Posterior cingulate gyrus (tissue), 11 donors: Measurements from ENCODE around the gene ZC3HAV1.
"Not testable (repeated sequence)": the region's sequence is repeated elsewhere in the genome, so short reads cannot be mapped to it uniquely, and the experiment has no call there.

ENCODE experiments used
- DNase-seq, 10 donors: peaks; one replicate each; pipeline versions ENCODE4 v3.0.0 to v3.0.0-alpha.2; 2020 to 2021; ENCODE audit warnings: mixed read lengths in 3 of 10
- intact Hi-C: fragments of 100-400 bp; cut with DNase I; formaldehyde crosslinking; loops from one replicate; pipeline ENCODE4 v1.15.1; 2023

Gene ZC3HAV1

GRCh38 chr7:139033346-139034114 lies 76.0 kb downstream of the ZC3HAV1 start:
- no peak for DNase-seq
- intact Hi-C loops = no loop called here

GRCh38 chr7:139032473-139032872 lies 77.0 kb downstream of the ZC3HAV1 start:
- intact Hi-C loops = no loop called here
- DNase-seq = no peak

GRCh38 chr7:139029353-139029752 lies 80.2 kb downstream of the ZC3HAV1 start:
- intact Hi-C loops = no loop called here
- no peak for DNase-seq

- no peak for DNase-seq
- intact Hi-C loops = no loop called here
Measured at GRCh38 chr7:139026551-139026950, 83.0 kb downstream of the ZC3HAV1 start.

- intact Hi-C loops, DNase-seq: not testable (repeated sequence)
Measured at GRCh38 chr7:139025861-139026260, 83.7 kb downstream of the ZC3HAV1 start.

GRCh38 chr7:139023076-139023475 lies 86.4 kb downstream of the ZC3HAV1 start:
- intact Hi-C loops = no loop called here

GRCh38 chr7:139022286-139022685 lies 87.2 kb downstream of the ZC3HAV1 start:
- no peak for DNase-seq
- intact Hi-C loops = no loop called here

More at GRCh38 chr7:139023076-139023475, 86.4 kb downstream of the ZC3HAV1 start:
- DNase-seq = no peak

- intact Hi-C loops = no loop called here
- no peak for DNase-seq
Measured at GRCh38 chr7:139018910-139019309, 90.6 kb downstream of the ZC3HAV1 start.

- DNase-seq = peak; percentile 31 to 92 (median 66)
- intact Hi-C loops = loop anchor here (1.0 kb wide), 1 partner anchor 58 kb away; no protein-coding TSS in a partner anchor
Measured at GRCh38 chr7:139016931-139017511, 92.5 kb downstream of the ZC3HAV1 start.

GRCh38 chr7:139011373-139011772 lies 98.1 kb downstream of the ZC3HAV1 start:
- intact Hi-C loops = no loop called here
- DNase-seq = no peak

GRCh38 chr7:139004321-139005090 lies 105.0 kb downstream of the ZC3HAV1 start:
- no peak for DNase-seq
- intact Hi-C loops = no loop called here

- intact Hi-C loops = no loop called here
Measured at GRCh38 chr7:138999414-138999813, 110.1 kb downstream of the ZC3HAV1 start.

More at GRCh38 chr7:138999414-138999813, 110.1 kb downstream of the ZC3HAV1 start:
- no peak for DNase-seq
